ENCODE results near the gene AOC1.
"Not testable (repeated sequence)": the region's sequence is repeated elsewhere in the genome, so short reads cannot be mapped to it uniquely, and the experiment has no call there.

The AOC1 gene, protein sequence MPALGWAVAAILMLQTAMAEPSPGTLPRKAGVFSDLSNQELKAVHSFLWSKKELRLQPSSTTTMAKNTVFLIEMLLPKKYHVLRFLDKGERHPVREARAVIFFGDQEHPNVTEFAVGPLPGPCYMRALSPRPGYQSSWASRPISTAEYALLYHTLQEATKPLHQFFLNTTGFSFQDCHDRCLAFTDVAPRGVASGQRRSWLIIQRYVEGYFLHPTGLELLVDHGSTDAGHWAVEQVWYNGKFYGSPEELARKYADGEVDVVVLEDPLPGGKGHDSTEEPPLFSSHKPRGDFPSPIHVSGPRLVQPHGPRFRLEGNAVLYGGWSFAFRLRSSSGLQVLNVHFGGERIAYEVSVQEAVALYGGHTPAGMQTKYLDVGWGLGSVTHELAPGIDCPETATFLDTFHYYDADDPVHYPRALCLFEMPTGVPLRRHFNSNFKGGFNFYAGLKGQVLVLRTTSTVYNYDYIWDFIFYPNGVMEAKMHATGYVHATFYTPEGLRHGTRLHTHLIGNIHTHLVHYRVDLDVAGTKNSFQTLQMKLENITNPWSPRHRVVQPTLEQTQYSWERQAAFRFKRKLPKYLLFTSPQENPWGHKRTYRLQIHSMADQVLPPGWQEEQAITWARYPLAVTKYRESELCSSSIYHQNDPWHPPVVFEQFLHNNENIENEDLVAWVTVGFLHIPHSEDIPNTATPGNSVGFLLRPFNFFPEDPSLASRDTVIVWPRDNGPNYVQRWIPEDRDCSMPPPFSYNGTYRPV

DNA sequence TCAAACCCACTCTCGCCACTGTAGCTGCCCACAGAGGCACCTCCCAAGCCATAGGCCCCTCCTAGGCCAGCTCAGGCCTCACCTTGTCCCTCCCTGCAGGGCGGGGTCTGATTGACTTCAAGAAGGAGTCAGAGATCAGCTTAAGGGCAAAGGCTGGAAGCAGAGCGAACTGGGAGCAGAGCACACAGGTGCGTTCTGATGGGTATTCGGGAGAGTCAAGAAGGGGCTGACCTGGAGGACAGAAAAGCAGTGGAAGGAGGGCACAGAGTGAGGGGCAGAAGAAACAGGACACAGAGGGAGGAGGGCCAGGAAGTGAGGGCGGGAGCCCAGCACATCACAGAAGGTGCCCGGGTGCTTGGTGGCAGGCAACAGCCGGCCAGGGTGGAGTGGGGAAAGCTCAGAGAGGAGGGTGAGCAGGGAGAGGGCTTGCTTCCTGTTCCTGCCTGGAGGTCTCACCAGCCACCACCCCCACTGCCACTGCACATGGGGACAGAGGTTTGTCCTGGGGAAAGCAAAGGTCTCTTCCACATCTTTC is at the start of gene AOC1:
AOC1 (plus strand) TSS at position 147 of the 535 bp plus-strand sequence. CDS start 3,954 bp downstream, outside the sequence.
- no peak for DNase-seq

DNA sequence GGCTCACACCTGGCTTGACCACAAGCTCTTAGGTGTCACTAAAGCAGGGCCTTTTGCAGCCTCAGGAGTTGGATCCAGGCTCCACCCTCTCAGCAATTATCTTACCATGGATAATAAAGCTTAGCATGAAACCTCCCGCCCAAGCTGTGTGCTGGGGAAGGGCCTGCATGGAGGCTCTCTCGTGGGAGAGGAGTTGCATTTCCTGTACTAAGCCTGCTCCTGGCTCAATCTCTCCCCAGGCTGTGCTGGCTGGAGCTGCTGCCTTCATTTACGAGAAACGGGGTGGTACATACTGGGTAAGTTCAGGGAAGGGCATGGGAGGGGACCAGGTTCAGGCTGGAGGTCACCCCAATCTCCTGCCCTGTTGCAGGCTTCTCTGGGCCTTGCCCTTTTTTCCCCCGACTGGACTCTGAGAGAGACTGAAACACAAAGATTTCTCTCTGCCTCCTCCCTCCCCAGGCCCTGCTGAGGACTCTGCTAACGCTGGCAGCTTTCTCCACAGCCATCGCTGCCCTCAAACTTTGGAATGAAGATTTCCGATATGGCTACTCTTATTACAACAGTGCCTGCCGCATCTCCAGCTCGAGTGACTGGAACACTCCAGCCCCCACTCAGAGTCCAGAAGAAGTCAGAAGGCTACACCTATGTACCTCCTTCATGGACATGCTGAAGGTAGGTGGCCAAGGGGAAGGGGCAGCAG is 49.0 kb upstream of the AOC1 start:
- DNase-seq, result no peak

DNA sequence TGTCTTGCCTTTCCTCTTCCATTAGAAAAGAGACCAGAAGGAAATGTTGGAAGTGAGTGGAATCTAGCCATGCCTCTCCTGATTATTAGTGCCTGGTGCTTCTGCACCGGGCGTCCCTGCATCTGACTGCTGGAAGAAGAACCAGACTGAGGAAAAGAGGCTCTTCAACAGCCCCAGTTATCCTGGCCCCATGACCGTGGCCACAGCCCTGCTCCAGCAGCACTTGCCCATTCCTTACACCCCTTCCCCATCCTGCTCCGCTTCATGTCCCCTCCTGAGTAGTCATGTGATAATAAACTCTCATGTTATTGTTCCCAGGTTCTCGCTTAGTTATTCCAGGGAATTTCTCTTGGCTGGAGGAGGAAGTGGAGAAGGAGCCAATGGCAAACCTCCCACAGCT is 47.5 kb upstream of the AOC1 start:
- DNase-seq, result no peak

DNA sequence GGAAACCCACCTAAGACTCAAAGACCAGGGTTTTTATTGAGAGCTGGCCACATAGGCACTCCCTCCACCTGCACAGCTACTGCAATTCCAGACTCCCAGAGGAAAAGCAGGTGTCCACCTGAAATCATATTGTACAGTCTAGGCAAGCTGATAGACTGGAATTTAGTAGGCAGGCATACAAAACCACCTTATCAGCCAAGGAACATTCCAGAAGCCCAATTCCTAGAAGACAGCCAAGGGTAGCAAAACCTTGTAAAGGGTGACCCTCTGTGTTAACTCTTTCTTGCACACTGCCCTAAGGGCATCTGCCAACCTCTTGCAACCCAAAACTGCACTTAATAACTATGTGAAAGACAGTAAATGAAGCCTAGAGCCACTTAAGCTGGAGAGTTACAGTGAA is 46.5 kb upstream of the AOC1 start:
- no peak for DNase-seq

DNA sequence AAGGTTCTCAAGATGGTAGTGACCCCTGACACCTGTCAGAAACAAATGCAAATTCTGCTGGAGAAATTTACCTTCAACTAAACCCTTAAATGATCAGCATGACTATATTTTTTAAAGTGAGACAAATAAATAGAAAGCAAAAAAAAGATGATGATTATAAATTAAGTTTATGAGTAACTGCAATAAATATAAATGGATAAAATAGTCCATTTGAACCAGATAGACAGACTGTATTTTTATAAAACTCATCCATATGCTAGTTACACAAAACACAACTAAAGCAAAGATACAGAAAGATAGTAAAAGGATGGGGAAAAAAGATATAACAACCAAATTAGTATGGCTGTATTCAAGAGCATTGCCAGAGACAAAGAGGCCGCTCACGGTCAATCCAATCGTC is 45.9 kb upstream of the AOC1 start:
- DNase-seq, result no peak

DNA sequence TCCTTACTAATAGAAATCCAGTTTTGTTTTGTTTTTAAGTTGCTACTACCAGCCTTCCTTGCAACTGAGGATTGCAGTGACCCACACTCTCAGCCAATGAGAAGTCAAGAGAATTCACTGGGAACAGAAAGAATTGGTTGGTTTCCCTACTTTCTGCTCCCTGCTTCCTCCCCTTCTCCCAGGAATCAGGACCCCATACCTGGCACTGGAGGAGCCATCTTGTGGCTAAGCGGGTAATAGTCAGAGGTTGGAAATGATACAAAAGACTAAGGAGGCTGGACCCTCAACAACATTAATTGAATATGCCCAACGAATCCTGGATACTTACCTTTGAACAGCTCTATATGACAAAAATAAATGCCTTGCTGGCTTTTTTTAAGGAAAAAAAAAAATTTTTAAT is 45.5 kb upstream of the AOC1 start:
- DNase-seq, result no peak

DNA sequence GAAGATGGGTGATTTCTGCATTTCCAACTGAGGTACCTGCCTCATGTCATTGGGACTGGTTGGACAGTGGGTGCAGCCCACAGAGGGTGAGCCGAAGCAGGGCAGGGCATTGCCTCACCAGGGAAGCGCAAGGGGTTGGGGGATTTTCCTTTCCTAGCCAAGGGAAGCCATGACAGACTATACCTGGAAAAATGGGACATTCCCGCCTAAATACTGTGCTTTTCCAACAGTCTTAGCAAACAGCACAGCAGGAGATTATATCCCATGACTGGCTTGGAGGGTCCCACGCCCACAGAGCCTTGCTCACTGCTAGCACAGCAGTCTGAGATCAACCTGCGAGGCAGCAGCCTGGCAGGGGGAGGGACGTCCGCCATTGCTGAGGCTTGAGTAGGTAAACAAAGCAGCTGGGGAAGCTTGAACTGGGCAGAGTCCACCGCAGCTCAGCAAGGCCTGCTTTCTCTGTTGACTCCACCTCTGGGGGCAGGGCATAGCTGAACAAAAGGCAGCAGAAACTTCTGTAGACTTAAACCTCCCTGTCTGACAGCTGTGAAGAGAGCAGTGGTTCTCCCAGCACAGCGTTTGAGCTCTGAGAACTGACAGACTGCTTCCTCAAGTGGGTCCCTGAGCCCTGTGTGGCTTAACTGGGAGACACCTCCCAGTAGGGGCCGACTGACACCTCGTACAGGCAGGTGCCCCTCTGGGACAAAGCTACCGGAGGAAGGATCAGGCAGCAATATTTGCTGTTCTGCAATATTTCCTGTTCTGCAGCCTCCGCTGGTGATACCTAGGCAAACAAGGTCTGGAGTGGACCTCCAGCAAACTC is 44.5 kb upstream of the AOC1 start:
- DNase-seq, result not testable (repeated sequence)

DNA sequence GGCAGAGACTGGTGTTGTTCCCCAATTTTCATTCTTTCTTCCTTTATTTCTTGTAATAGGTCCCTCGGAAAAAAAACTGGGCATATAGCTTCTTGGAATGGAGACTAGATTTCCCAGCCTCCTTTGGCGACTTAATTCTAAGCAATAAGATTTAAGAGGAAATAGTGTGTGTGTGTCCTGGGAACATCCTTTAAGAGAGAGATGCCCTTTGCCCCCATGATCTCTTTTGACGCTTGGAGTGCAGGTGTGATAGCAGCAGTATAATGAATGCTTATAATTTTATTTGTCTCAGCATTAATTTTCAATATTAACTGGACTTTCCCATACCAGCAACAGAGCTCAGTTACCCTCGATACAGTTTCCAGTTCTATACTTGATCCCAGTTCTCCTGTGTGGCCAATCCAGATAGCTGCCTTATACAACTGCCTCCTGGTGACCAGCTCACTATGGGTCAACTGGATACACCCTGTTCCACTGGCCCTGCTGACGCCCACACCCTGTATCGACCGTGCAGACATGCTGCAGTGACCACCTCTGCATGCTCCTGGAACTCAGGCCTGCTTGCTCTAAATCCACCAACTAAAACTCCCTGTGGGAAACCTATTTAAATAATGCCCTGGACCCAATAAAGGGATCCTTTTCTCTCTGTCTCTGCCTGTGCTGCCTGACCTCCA is 37.9 kb upstream of the AOC1 start:
- no peak for DNase-seq

DNA sequence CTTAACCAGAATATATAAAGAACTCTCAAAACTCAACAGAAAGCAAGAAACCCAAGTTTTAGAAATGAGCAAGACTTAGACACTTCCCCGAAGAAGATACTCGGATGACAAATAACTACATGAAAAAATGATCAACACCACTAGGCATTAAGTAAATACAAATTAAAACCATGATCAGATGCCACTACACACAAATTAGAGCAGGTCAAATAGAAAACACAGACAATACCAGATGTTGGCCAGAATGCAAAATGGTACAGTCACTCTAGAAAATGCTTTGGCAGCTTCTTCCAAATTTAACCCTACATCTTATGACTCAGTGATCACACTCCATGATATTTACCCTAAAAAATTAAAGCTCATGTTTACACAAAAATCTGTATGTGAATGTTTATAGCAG is 33.3 kb upstream of the AOC1 start:
- no peak for DNase-seq

DNA sequence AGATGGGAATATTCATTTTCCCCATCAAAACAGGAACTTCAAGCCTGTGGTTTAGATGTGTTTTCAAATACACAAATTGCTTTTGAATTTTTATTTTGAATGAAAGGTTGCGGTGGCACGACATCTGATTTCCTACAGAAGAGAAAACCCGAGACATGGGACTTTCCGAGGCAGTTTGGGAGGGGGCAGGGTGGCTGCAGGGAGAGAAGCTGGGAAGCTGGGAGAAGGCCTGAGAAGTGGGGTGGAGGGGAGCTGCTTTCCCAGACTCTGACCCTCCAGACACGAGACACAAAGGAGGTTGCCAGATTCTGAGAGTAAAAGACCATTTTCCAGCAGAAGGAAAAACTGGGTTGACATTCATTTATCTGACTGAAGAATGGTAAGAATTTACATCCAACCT is 32.2 kb upstream of the AOC1 start:
- no peak for DNase-seq

DNA sequence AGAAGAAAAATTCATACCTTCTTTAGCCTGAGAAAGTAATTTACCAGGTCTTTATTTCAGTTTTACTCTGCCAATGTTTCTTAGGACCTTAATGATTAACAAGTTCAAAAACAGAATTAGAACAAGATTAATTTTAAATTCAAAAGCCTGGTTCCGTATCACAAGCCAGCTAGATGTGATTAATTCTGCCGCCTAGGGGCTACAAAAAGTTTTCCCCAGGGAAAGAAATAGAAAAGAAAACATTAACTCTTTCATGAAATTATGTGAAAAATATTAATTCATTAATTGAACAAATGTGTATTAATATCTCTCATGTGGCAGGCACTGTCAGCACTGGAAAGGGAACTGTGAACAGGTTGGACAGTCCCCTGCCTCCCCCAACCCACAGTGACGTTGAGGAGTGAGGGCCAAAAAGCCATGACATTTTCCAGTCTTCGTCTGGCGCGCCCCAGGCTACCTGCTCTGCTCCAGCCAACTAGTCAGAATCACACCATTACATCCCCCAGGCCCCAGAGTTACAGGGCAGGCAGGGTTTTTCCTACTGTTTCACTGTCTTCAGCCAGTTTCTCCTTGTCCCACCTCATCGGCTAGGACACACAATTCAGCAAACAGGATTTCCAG is 31.6 kb upstream of the AOC1 start:
- no peak for DNase-seq

DNA sequence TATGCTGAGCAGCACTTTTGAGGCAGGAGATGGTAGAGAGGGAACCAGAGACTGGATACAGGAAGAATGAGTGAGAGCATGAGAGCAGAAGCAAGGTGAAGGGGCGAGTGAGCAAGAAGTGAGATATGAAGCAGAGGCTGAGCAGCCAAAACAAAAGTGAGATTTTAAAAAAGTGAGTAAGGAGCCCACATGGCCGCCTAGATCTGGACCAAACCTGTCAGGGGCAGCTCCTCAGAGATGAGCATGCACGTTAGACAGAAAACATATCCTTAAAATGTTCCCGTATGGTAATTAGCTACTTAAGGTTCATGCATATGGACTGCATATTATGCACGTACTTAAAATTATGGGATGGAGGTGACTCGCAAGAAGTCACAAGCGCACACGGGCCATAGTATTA is 29.3 kb upstream of the AOC1 start:
- no peak for DNase-seq

DNA sequence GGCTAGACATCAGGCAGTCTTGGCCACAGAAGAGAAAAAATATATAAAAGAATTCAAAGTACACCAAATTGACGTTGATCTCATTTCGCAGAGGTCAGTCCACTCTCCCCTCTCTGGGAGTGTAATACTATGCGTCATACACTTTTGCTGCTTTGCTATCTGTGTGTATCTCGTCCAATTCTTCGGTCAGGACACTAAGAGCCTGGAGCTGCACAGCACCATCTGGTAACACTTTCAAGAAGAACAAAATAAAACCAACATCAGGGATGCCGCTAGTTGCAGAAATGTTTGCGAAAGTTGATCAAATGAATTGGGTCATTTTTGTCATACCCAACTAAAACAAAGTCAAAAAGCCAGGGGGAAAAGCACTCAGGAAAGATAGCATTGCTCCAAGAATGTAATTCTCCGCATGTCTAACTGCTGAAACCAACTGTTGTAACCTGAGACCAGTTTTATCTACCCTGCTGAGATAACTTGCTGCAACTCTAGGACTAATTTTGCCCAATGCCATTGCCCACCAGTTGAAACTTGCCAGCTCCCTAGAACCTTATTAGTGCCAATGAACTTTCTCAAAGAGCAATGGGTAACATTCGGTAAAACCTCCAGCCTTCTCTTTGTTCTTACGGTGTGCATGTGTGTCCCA is 28.7 kb upstream of the AOC1 start:
- no peak for DNase-seq

DNA sequence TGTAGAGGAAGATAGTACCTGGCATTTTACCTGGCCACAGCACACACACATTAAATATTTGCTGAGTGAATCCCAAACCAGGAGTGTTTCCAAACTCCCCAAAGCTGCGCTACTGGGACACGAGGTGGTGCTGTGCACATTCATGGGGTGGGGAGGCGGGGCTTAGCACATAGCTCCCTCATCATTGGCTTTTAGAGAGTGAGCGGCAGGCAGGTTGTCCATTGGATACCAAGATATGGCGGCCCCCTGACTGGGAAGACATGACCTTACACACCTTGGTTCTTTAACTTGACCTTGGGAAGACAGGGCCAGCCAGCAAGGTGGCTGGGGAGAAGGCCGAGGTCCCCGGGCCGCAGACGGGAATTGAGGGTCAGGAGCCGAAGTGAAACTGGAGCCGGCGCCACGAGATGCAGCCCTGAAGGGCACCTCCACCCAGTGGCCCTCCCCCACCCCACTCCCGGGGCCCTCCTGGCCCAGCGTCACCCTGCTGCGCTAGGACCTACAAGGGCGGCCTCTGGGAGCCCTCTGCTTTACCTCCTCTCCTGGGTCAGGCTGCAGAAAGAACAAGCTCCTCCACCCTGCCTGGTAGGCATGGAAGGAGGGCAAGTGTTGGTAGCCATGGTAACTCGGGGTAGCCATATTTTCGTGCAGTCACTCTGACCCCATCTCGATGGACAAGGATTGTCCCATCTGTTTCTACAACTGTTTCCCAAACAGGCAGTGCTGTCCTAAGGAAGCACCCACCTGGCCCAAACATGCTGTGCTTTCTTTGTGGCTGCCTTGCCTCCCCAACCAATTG is 27.7 kb upstream of the AOC1 start:
- DNase-seq, result no peak

DNA sequence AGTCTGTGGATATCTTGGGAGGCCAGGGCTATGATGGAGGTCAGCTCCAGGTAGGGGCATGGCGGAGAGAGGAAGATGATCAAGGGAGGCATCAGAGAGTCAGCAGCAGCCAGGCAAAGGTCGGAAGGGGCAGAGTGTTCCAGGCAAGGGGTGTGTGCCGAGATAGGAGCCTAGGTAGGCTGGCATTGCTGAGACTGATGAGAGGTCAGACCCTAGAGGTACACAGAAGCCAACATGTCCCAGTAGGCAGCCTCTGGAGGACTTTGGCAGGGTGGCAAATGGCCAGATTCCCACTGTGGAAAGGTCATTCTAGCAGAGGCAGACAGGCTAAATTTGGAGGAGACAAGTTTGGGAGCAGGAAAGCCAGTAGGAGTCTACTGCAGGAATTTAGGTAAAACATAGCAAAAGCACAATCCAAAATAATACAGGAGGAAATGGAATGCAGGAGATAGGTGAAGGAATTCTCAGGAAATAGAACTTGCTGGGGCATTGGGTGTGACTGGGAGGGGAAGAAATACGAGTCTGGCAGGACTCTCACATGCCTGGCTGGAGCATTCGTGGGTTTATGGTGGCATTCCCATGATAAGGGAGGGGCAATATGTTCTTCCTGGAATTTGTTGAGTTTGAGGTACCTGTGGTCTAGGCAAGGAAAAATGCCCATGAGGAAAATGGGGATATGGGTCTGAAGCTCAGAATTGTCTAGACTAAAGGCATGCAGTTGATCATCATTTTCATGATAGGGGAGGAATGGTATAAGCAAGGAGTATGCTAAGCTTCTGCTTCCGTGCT is 26.1 kb upstream of the AOC1 start:
- DNase-seq, result no peak

DNA sequence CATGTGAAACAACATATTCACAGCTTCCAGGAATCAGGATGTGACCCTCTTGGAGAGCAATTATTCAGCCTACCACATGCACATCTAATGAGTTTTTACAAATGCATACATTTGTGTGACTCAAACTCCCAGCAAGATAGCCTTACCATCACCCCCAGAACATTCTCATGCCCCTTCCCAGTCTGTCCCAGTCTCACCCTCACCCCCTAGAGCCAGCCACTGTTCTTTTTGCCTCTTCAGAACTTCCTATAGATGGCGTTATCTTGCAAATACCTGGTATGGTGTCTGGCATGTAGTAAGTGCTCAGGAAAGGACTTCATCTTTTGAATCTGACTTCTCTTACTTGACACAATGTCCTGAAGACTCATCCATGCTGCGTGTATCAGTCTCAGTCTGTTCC is 23.9 kb upstream of the AOC1 start:
- no peak for DNase-seq

DNA sequence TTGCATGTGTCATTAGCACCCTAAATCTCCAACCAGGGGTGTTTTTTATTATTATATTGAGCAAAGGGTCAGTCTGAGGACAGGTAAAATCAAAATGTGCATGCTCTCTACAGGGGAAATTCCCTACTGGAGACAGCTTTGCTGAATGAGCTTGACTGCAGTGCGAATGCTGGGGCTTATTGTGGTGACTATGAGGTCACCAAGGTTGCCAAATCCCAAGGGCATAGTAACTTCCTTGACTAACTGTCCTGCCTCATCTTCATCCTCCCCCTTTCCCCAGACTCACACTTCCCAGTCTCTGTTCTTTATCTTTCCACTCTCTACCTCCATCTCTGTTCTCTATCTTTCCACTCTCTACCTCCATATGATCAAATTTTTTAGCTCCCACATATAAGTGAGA is 22.9 kb upstream of the AOC1 start:
- DNase-seq, result no peak

DNA sequence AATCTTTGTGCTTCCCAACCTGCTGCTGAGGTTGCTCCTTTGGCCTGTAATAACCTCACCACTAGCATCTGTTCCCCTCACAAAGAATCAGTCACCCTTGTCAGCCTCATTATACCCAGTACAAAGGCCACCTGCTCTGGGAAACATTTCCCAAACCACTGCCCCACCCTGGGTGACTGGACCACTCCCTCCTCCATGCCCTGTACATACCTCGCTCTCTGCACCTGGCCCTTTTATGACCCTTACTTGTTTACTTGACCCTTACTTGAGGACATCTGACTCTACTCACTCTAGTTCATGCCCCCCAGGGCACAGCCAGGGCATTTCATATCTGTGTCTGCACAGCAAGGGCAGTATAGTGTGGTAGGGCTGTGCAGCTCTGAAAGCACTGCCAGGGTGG is 21.4 kb upstream of the AOC1 start:
- no peak for DNase-seq

DNA sequence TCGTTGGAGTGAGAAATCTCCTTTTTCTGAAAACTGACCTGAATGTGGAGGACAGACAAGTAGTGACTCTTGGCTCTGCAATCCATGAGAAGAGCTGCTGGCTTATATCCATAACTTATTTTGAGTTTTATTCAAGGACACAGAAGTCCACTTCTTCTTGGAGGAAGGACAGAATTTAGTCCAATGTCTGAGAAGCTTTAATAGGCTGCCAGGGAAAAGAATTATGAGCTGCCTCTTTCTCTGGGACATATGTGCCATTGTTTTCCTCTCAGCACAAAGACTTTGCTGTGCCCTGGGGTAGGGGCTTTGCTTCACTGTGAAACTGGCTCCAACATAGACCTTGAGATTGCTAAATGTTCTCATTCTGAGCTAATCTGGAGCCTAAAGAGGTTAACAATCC is 20.5 kb upstream of the AOC1 start:
- no peak for DNase-seq
